PC-3 (cell line): ENCODE measurements around the gene SPATA20.

ENCODE experiments used
- CTCF ChIP-seq: fragments of 300-600 bp; sonication (generic); conservative IDR thresholded peaks from 2 replicates; pipeline ENCODE4 v1.5.1; 2017; ENCODE audit warnings: antibody characterized with exemption, low read depth, mild to moderate bottlenecking, low read length
- EZH2 ChIP-seq: fragments of 300-600 bp; sonication (generic); IDR thresholded peaks from one replicate; pipeline ENCODE4 v1.6.1; 2017; ENCODE audit warnings: antibody characterized with exemption, mild to moderate bottlenecking, low read length; ENCODE audit not compliant: unreplicated experiment
- EZH2phosphoT487 ChIP-seq: fragments of 300-600 bp; sonication (generic); IDR thresholded peaks from 2 replicates; pipeline ENCODE4 v1.6.1; 2018; ENCODE audit warnings: mild to moderate bottlenecking, antibody characterized with exemption, low read length, borderline replicate concordance

GRCh38 chr17:50589095-50589705, 42.2 kb downstream of the SPATA20 start:
- no peak for TF ChIP-seq CTCF
- TF ChIP-seq EZH2phosphoT487, result no peak
- TF ChIP-seq EZH2, result no peak
